Measurements from ENCODE around the gene NAALADL2. TPM values are rescaled to one million over a fixed set of nuclear protein-coding genes. Genes with fewer than 3 reads are reported as not detected.

The NAALADL2 gene
- total RNA-seq, 1 experiment from 2014 or later, result 12.8 TPM

GRCh38 chr3:175039875-175040274 lies 180.7 kb downstream of the NAALADL2 start:
- Histone ChIP-seq H3K9me2 (ENCODE audit: insufficient read depth) (0 out of 2 replicates have a peak, but pooled peaks cover 2% of the 10 kb centered on the region), H3F3A (ENCODE audit: insufficient read depth, low read depth) (no peaks in the 10 kb centered on the region), H3K4me3 (no peak overlapping the region), H2AFZ (no peak overlapping the region), H3K27ac (no peak overlapping the region), H3K4me1 (replicated peaks; ENCODE audit: insufficient read depth) (no peaks in the 10 kb centered on the region), H3K79me2 (ENCODE audit: low read depth) (no peaks in the 10 kb centered on the region), H3K4me2 (no peak overlapping the region), H3K27me3 (ENCODE audit: insufficient read depth, low read depth) (no peaks in the 10 kb centered on the region), H3K36me3 (ENCODE audit: low read depth) (no peaks in the 10 kb centered on the region), H3K9me3 (ENCODE audit: insufficient read depth, low read depth) (no peaks in the 10 kb centered on the region), H4K20me1 (ENCODE audit: insufficient read depth) (no peaks in the 10 kb centered on the region)
- BruUV-seq (replicated peaks), result no TSS peak
- ChIA-PET CTCF (no interaction called here), POLR2A (ENCODE audit: unreplicated experiment) (no interaction called here)
- no peak for TF ChIP-seq CTCF (conservative IDR thresholded peaks at IDR 0.05)
- no peak for TF ChIP-seq EZH2 (IDR thresholded peaks at IDR 0.05; ENCODE audit: low read depth)
- no peak for DNase-seq
- intact Hi-C loops (cut with micrococcal nuclease; ENCODE audit: unreplicated experiment), result no loop called here

- H3K4me3 ChIP-seq, result no peak overlapping the region
- ChIA-PET CTCF (no interaction called here), POLR2A (ENCODE audit: unreplicated experiment) (no interaction called here)
- H3K4me2 ChIP-seq, result no peak overlapping the region
- no peak overlapping the region for H2AFZ ChIP-seq
- no peaks in the 10 kb centered on the region for H3K9me3 ChIP-seq (ENCODE audit: insufficient read depth, low read depth)
- no peaks in the 10 kb centered on the region for H4K20me1 ChIP-seq (ENCODE audit: insufficient read depth)
- H3K36me3 ChIP-seq (ENCODE audit: low read depth), result no peaks in the 10 kb centered on the region
- H3K9me2 ChIP-seq (ENCODE audit: insufficient read depth), result no peaks in the 10 kb centered on the region
- H3K27ac ChIP-seq, result no peak overlapping the region
- no peak for DNase-seq
- H3K27me3 ChIP-seq (ENCODE audit: insufficient read depth, low read depth), result no peaks in the 10 kb centered on the region
- no TSS peak for BruUV-seq (replicated peaks)
- no peaks in the 10 kb centered on the region for H3K4me1 ChIP-seq (replicated peaks; ENCODE audit: insufficient read depth)
- TF ChIP-seq CTCF (conservative IDR thresholded peaks at IDR 0.05), result no peak
- TF ChIP-seq EZH2 (IDR thresholded peaks at IDR 0.05; ENCODE audit: low read depth), result no peak
- intact Hi-C loops (cut with micrococcal nuclease; ENCODE audit: unreplicated experiment), result no loop called here
- no peaks in the 10 kb centered on the region for H3K79me2 ChIP-seq (ENCODE audit: low read depth)
- no peaks in the 10 kb centered on the region for H3F3A ChIP-seq (ENCODE audit: insufficient read depth, low read depth)
These were observed 182.2 kb downstream of the NAALADL2 start for GRCh38 chr3:175041369-175041768.

- no peak overlapping the region for H2AFZ ChIP-seq
- H3K9me3 ChIP-seq (ENCODE audit: insufficient read depth, low read depth), result no peaks in the 10 kb centered on the region
- ChIA-PET CTCF (no interaction called here), POLR2A (ENCODE audit: unreplicated experiment) (no interaction called here)
- TF ChIP-seq EZH2 (IDR thresholded peaks at IDR 0.05; ENCODE audit: low read depth), result no peak
- no peak for TF ChIP-seq CTCF (conservative IDR thresholded peaks at IDR 0.05)
- no peaks in the 10 kb centered on the region for H3K36me3 ChIP-seq (ENCODE audit: low read depth)
- H3K4me2 ChIP-seq, result no peak overlapping the region
- H3K27me3 ChIP-seq (ENCODE audit: insufficient read depth, low read depth), result no peaks in the 10 kb centered on the region
- no TSS peak for BruUV-seq (replicated peaks)
- H3F3A ChIP-seq (ENCODE audit: insufficient read depth, low read depth), result no peaks in the 10 kb centered on the region
- H3K4me1 ChIP-seq (replicated peaks; ENCODE audit: insufficient read depth), result no peaks in the 10 kb centered on the region
- no peaks in the 10 kb centered on the region for H3K79me2 ChIP-seq (ENCODE audit: low read depth)
- no peak overlapping the region for H3K27ac ChIP-seq
- DNase-seq, result no peak
- H3K4me3 ChIP-seq, result no peak overlapping the region
- no peaks in the 10 kb centered on the region for H4K20me1 ChIP-seq (ENCODE audit: insufficient read depth)
- intact Hi-C loops (cut with micrococcal nuclease; ENCODE audit: unreplicated experiment), result no loop called here
- no peaks in the 10 kb centered on the region for H3K9me2 ChIP-seq (ENCODE audit: insufficient read depth)
These were observed 187.5 kb downstream of the NAALADL2 start for GRCh38 chr3:175046601-175047000.
